Osteocyte (in vitro differentiated cells): Measurements from ENCODE around the gene LPCAT3. TPM values are rescaled to one million over a fixed set of nuclear protein-coding genes. Genes with fewer than 3 reads are reported as not detected.

ENCODE experiments used
- DNase-seq: peaks from one replicate; pipeline ENCODE4 v3.0.0; 2021; ENCODE audit warnings: mixed read lengths; ENCODE audit not compliant: unreplicated experiment; ENCODE audit errors: extremely low spot score
- H3K27ac Mint-ChIP-seq: one replicate; pipeline ENCODE4 v1.8.0; 2021; ENCODE audit warnings: mild to moderate bottlenecking, mixed read lengths; ENCODE audit not compliant: unreplicated experiment
- H3K27me3 Mint-ChIP-seq: one replicate; pipeline ENCODE4 v1.8.0; 2021; ENCODE audit warnings: mixed read lengths; ENCODE audit not compliant: unreplicated experiment
- H3K36me3 Mint-ChIP-seq: one replicate; pipeline ENCODE4 v1.8.0; 2021; ENCODE audit warnings: mixed read lengths; ENCODE audit not compliant: unreplicated experiment
- H3K4me1 Mint-ChIP-seq: one replicate; pipeline ENCODE4 v1.8.0; 2021; ENCODE audit warnings: mixed read lengths; ENCODE audit not compliant: unreplicated experiment
- H3K4me3 Mint-ChIP-seq: one replicate; pipeline ENCODE4 v1.8.0; 2021; ENCODE audit warnings: mild to moderate bottlenecking, moderate library complexity, mixed read lengths; ENCODE audit not compliant: unreplicated experiment
- H3K9me3 Mint-ChIP-seq: one replicate; pipeline ENCODE4 v1.8.0; 2021; ENCODE audit warnings: mixed read lengths; ENCODE audit not compliant: unreplicated experiment
- CTCF ChIP-seq: fragments of 200-600 bp; sonication (generic); IDR thresholded peaks from 2 replicates; pipeline ENCODE4 v1.5.0; 2021; ENCODE audit warnings: antibody characterized with exemption, mild to moderate bottlenecking, moderate library complexity
- total RNA-seq: library from RNA; stranded (reverse); gene quantifications from 2 replicates; pipeline ENCODE4 v1.2.1, GENCODE V29; 2021

The LPCAT3 gene
- total RNA-seq, 1 donor from 2014 or later: 33.2 TPM

- no peak for DNase-seq
- no peak overlapping the region for H3K4me3 Mint-ChIP-seq
- H3K36me3 Mint-ChIP-seq: no peaks in the 10 kb centered on the region
- H3K9me3 Mint-ChIP-seq: no peaks in the 10 kb centered on the region
- H3K27me3 Mint-ChIP-seq: no peaks in the 10 kb centered on the region
- no peak overlapping the region for H3K27ac Mint-ChIP-seq
- no peak for TF ChIP-seq CTCF
- peaks cover 15% of the 10 kb centered on the region for H3K4me1 Mint-ChIP-seq
Measured at GRCh38 chr12:6959805-6960592, 58.3 kb downstream of the LPCAT3 start.

- Mint-ChIP-seq H3K9me3 (no peaks in the 10 kb centered on the region), H3K4me3 (no peak overlapping the region), H3K4me1 (peaks cover 15% of the 10 kb centered on the region), H3K36me3 (no peaks in the 10 kb centered on the region), H3K27me3 (no peaks in the 10 kb centered on the region), H3K27ac (no peak overlapping the region)
- DNase-seq: no peak
- TF ChIP-seq CTCF: no peak
Measured at GRCh38 chr12:6959058-6959804, 59.0 kb downstream of the LPCAT3 start.

GRCh38 chr12:6958609-6959057 is 59.6 kb downstream of the LPCAT3 start:
- no peak overlapping the region for H3K4me3 Mint-ChIP-seq

GRCh38 chr12:6957741-6958608 is 60.3 kb downstream of the LPCAT3 start:
- Mint-ChIP-seq H3K4me1 (peaks cover 28% of the 10 kb centered on the region), H3K27ac (no peak overlapping the region), H3K4me3 (no peak overlapping the region), H3K27me3 (no peaks in the 10 kb centered on the region), H3K36me3 (no peaks in the 10 kb centered on the region), H3K9me3 (no peaks in the 10 kb centered on the region)
- DNase-seq: no peak
- TF ChIP-seq CTCF: no peak

More at GRCh38 chr12:6958609-6959057, 59.6 kb downstream of the LPCAT3 start:
- no peak for DNase-seq
- Mint-ChIP-seq H3K36me3 (no peaks in the 10 kb centered on the region), H3K4me1 (peaks cover 21% of the 10 kb centered on the region), H3K9me3 (no peaks in the 10 kb centered on the region), H3K27me3 (no peaks in the 10 kb centered on the region), H3K27ac (no peak overlapping the region)
- TF ChIP-seq CTCF: no peak
